LNCAP (cell line): ENCODE results near the gene TCF25.

Experiments used
- CTCF ChIP-seq: fragments of 450-650 bp; IDR thresholded peaks from 2 replicates; pipeline ENCODE4 v1.5.1; 2017; ENCODE audit warnings: mild to moderate bottlenecking

TCF25 gene

GRCh38 chr16:89953671-89954406, 80.4 kb downstream of the TCF25 start:
- TF ChIP-seq CTCF: no peak

GRCh38 chr16:89954462-89954861, 81.1 kb downstream of the TCF25 start:
- TF ChIP-seq CTCF: no peak

GRCh38 chr16:89955001-89955685, 81.8 kb downstream of the TCF25 start:
- TF ChIP-seq CTCF: no peak

- no peak for TF ChIP-seq CTCF
Measured at GRCh38 chr16:89956505-89957215, 83.3 kb downstream of the TCF25 start.

- no peak for TF ChIP-seq CTCF
Measured at GRCh38 chr16:89957216-89957785, 83.9 kb downstream of the TCF25 start.

- no peak for TF ChIP-seq CTCF
Measured at GRCh38 chr16:89958068-89958467, 84.7 kb downstream of the TCF25 start.

- TF ChIP-seq CTCF: no peak
Measured at GRCh38 chr16:89958596-89958995, 85.2 kb downstream of the TCF25 start.
